HCT116 (cell line): Measurements from ENCODE around the gene VWF. TPM values are rescaled to one million over a fixed set of nuclear protein-coding genes. Genes with fewer than 3 reads are reported as not detected.
"Not testable (repeated sequence)": the region's sequence is repeated elsewhere in the genome, so short reads cannot be mapped to it uniquely, and the experiment has no call there.

Experiments
- ATAC-seq: fragments of 200-7000 bp; cut with Tn5 transposase; 2 replicates; pipeline ENCODE4 v1.9.1; 2020; ENCODE audit warnings: mild to moderate bottlenecking, moderate library complexity
- BruUV-seq: library from RNA; stranded (reverse); fragments of 400-500 nt; replicated peaks from 2 replicates; lab custom pipeline; 2021; lab: Mats Ljungman, UMichigan
- CTCF ChIA-PET: fragments of 300-600 bp; sonication (Branson Sonifier 250); formaldehyde crosslinking; loops from one replicate; lab custom pipeline; 2021; ENCODE audit warnings: antibody characterized with exemption; lab: Charles Lee
- POLR2A ChIA-PET: fragments of 300-600, 350-600 bp; sonication (Branson Sonifier 250); formaldehyde crosslinking; loops from one replicate; lab custom pipeline; 2021; ENCODE audit warnings: antibody characterized with exemption; lab: Charles Lee
- RAD21 ChIA-PET, 2 experiments: fragments of 300-600 bp; sonication (Branson Sonifier 250); formaldehyde crosslinking; loops; one replicate each; lab custom pipeline; 2023; ENCODE audit warnings: low total read pairs in 2 of 2; ENCODE audit not compliant: uncharacterized antibody in 2 of 2, unreplicated experiment in 2 of 2, low non-redundant PET in 1 of 2; lab: Charles Lee
- DNase-seq: peaks from one replicate; pipeline ENCODE4 v3.0.0-alpha.2; 2010; ENCODE audit warnings: low read depth, low spot score
- H2AFZ ChIP-seq: fragments of 200-600 bp; shearing (Covaris generic), sonication (generic); 2 replicates; pipeline ENCODE4 v1.6.1; 2017; ENCODE audit warnings: low read depth, mixed run types, mixed read lengths, antibody characterized with exemption, low read length; ENCODE audit not compliant: poor library complexity, severe bottlenecking
- H3K27ac ChIP-seq: 2 replicates; pipeline ENCODE4 v1.5.1; 2012; ENCODE audit warnings: low read depth, low read length
- H3K27me3 ChIP-seq: fragments of 200-600 bp; sonication (generic); 2 replicates; pipeline ENCODE4 v1.6.1; 2016; ENCODE audit warnings: mixed run types, low read length, mixed read lengths; ENCODE audit not compliant: insufficient read depth
- H3K36me3 ChIP-seq, 2 experiments: fragments of 200-500 bp in 1 of 2; fragments of 200-600 bp in 1 of 2; sonication (Bioruptor generic) in 1 of 2; sonication (generic) in 1 of 2; 2 replicates each; pipeline versions ENCODE4 v1.5.1 to v1.6.1; 2014 to 2016; ENCODE audit warnings: low read length in 2 of 2, inconsistent platforms in 1 of 2, mixed read lengths in 1 of 2, mixed run types in 1 of 2; ENCODE audit not compliant: insufficient read depth in 2 of 2, control insufficient read depth in 1 of 2
- H3K4me1 ChIP-seq, 2 experiments: fragments of 200-600 bp in 1 of 2; sonication (generic) in 1 of 2; 2 replicates each; pipeline versions ENCODE4 v1.5.1 to v1.6.1; 2012 to 2017; ENCODE audit warnings: low read length in 2 of 2, inconsistent platforms in 1 of 2, mild to moderate bottlenecking in 1 of 2, mixed read lengths in 1 of 2, mixed run types in 1 of 2, moderate library complexity in 1 of 2; ENCODE audit not compliant: insufficient read depth in 2 of 2, control insufficient read depth in 1 of 2
- H3K4me2 ChIP-seq: fragments of 200-600 bp; sonication (generic); 2 replicates; pipeline ENCODE4 v1.6.1; 2017; ENCODE audit warnings: mixed run types, low read length, mixed read lengths
- H3K4me3 ChIP-seq, 2 experiments: fragments of 200-600 bp in 1 of 2; sonication (generic) in 1 of 2; replicated peaks in 1 of 2; 2 replicates each; pipeline ENCODE4 v1.5.1; 2011 to 2016; ENCODE audit warnings: low read length in 2 of 2, control low read depth in 1 of 2, low read depth in 1 of 2, mild to moderate bottlenecking in 1 of 2, mixed read lengths in 1 of 2, mixed run types in 1 of 2
- H3K79me2 ChIP-seq: fragments of 200-600 bp; sonication (generic); 2 replicates; pipeline ENCODE4 v1.6.1; 2017; ENCODE audit warnings: mild to moderate bottlenecking, mixed run types, low read length, moderate library complexity, mixed read lengths; ENCODE audit not compliant: insufficient read depth
- H3K9ac ChIP-seq: fragments of 200-600 bp; sonication (generic); 2 replicates; pipeline ENCODE4 v1.6.1; 2016; ENCODE audit warnings: low read length, mixed read lengths
- H3K9me2 ChIP-seq: fragments of 200-600 bp; sonication (generic), shearing (Covaris generic); 2 replicates; pipeline ENCODE4 v1.6.1; 2017; ENCODE audit warnings: mixed run types, mild to moderate bottlenecking, moderate library complexity; ENCODE audit not compliant: insufficient read depth
- H3K9me3 ChIP-seq, 2 experiments: fragments of 200-500 bp in 1 of 2; fragments of 200-600 bp in 1 of 2; sonication (Bioruptor generic) in 1 of 2; sonication (generic) in 1 of 2; 2 replicates each; pipeline ENCODE4 v1.6.1; 2014 to 2017; ENCODE audit warnings: low read length in 2 of 2, mixed read lengths in 2 of 2, inconsistent platforms in 1 of 2, low read depth in 1 of 2, mild to moderate bottlenecking in 1 of 2, mixed run types in 1 of 2, moderate library complexity in 1 of 2; ENCODE audit not compliant: control insufficient read depth in 1 of 2, insufficient read depth in 1 of 2
- H4K20me1 ChIP-seq: fragments of 200-600 bp; sonication (generic), shearing (Covaris generic); 2 replicates; pipeline ENCODE4 v1.6.1; 2017; ENCODE audit warnings: mixed run types, mild to moderate bottlenecking, moderate library complexity; ENCODE audit not compliant: insufficient read depth
- ATF3 ChIP-seq: IDR thresholded peaks from 2 replicates; pipeline ENCODE4 v1.6.1; 2012
- ELF1 ChIP-seq: IDR thresholded peaks from 2 replicates; pipeline ENCODE4 v1.6.1; 2012; ENCODE audit warnings: low read depth, borderline replicate concordance
- EZH2phosphoT487 ChIP-seq: fragments of 200-600 bp; IDR thresholded peaks from 2 replicates; pipeline ENCODE4 v1.6.1; 2018; ENCODE audit warnings: antibody characterized with exemption, borderline replicate concordance
- FOSL1 ChIP-seq: IDR thresholded peaks from 2 replicates; pipeline ENCODE4 v1.6.1; 2012; ENCODE audit warnings: low read depth
- JUND ChIP-seq: IDR thresholded peaks from 2 replicates; pipeline ENCODE4 v1.6.1; 2012
- MAX ChIP-seq: IDR thresholded peaks from 2 replicates; pipeline ENCODE4 v1.6.1; 2012
- POLR2A ChIP-seq: IDR thresholded peaks from 2 replicates; pipeline ENCODE4 v1.7.0; 2011; ENCODE audit warnings: borderline replicate concordance; ENCODE audit not compliant: insufficient read depth, insufficient read length; ENCODE audit errors: extremely low read depth
- POLR2AphosphoS5 ChIP-seq: IDR thresholded peaks from 2 replicates; pipeline ENCODE4 v1.6.1; 2011; ENCODE audit warnings: mild to moderate bottlenecking, low read depth, low read length, moderate library complexity
- SIN3A ChIP-seq: IDR thresholded peaks from 2 replicates; pipeline ENCODE4 v1.6.1; 2012; ENCODE audit warnings: low read depth
- SRF ChIP-seq: IDR thresholded peaks from 2 replicates; pipeline ENCODE4 v1.6.1; 2012; ENCODE audit warnings: low read depth
- YY1 ChIP-seq: IDR thresholded peaks from 2 replicates; pipeline ENCODE4 v1.6.1; 2011; ENCODE audit warnings: low read length, low read depth, moderate library complexity, mild to moderate bottlenecking; ENCODE audit not compliant: insufficient replicate concordance; ENCODE audit errors: extremely low read depth
- intact Hi-C: fragments of 100-400 bp; cut with micrococcal nuclease; formaldehyde crosslinking; loops from 2 replicates; pipeline ENCODE4 v1.10.0; 2022
- total RNA-seq: library from RNA; stranded (reverse); gene quantifications from one replicate; pipeline ENCODE4 v1.2.1, GENCODE V29; 2021; ENCODE audit not compliant: unreplicated experiment

VWF gene
- total RNA-seq, 1 experiment from 2014 or later, result 0.57 TPM

- no peak overlapping the region for H2AFZ ChIP-seq
- H3K4me2 ChIP-seq, result no peak overlapping the region
- H3K27ac ChIP-seq, result no peak overlapping the region
- H3K9ac ChIP-seq, result no peak overlapping the region
- ChIA-PET RAD21 (no interaction called here), POLR2A (no interaction called here)
- no peak overlapping the region for H3K4me3 ChIP-seq
- H3K4me1 ChIP-seq, result peaks cover 13 to 23% of the 10 kb centered on the region in 2 experiments
- intact Hi-C loops, result no loop called here
- H3K36me3 ChIP-seq, result no peaks in the 10 kb centered on the region
- H4K20me1 ChIP-seq, result no peaks in the 10 kb centered on the region
- no peaks in the 10 kb centered on the region for H3K27me3 ChIP-seq
- H3K79me2 ChIP-seq, result no peaks in the 10 kb centered on the region
- TF ChIP-seq ELF1, result no peak
- TF ChIP-seq YY1, result no peak
- no peak for TF ChIP-seq MAX
- TF ChIP-seq SRF, result no peak
- TF ChIP-seq JUND, result no peak
- TF ChIP-seq FOSL1, result no peak
- TF ChIP-seq, all 23 proteins: peak for 0
- no peaks in the 10 kb centered on the region for H3K9me2 ChIP-seq
- ATAC-seq (no peak), DNase-seq (no peak)
- no TSS peak for BruUV-seq
- CTCF ChIA-PET, result no interaction called here
- no peaks in the 10 kb centered on the region for H3K9me3 ChIP-seq
Measured at GRCh38 chr12:6163416-6164060, 39.1 kb upstream of the VWF start.

- Histone ChIP-seq H3K27me3 (no peaks in the 10 kb centered on the region), H4K20me1 (no peaks in the 10 kb centered on the region), H3K9me2 (no peaks in the 10 kb centered on the region), H3K4me2 (no peak overlapping the region), H3K36me3 (no peaks in the 10 kb centered on the region), H3K9ac (no peak overlapping the region), H3K4me1 (peaks cover 2 to 6% of the 10 kb centered on the region in 2 experiments; a peak in 1 of 4 replicates), H2AFZ (no peak overlapping the region), H3K4me3 (no peak overlapping the region), H3K27ac (no peak overlapping the region), H3K79me2 (no peaks in the 10 kb centered on the region), H3K9me3 (no peaks in the 10 kb centered on the region)
- TF ChIP-seq EZH2phosphoT487 (no peak), POLR2A (no peak), YY1 (no peak), SIN3A (no peak), POLR2AphosphoS5 (no peak), ATF3 (no peak)
- BruUV-seq, result no TSS peak
- intact Hi-C loops, result no loop called here
- ATAC-seq, result no peak
- ChIA-PET CTCF (no interaction called here), RAD21 (no interaction called here), POLR2A (no interaction called here)
- DNase-seq, result no peak
Measured at GRCh38 chr12:6161124-6161882, 36.8 kb upstream of the VWF start.

GRCh38 chr12:6160049-6160649 is 35.7 kb upstream of the VWF start:
- ATAC-seq, H3K27ac ChIP-seq, H3K9ac ChIP-seq, H3K4me2 ChIP-seq, H3K4me1 ChIP-seq, POLR2A ChIA-PET, H3K9me2 ChIP-seq, H3K36me3 ChIP-seq, RAD21 ChIA-PET, H3K79me2 ChIP-seq, CTCF ChIA-PET, H3K27me3 ChIP-seq, H4K20me1 ChIP-seq, H3K9me3 ChIP-seq, BruUV-seq, H2AFZ ChIP-seq, DNase-seq, intact Hi-C loops, H3K4me3 ChIP-seq: not testable (repeated sequence)
